Hepatic stellate cell (primary cell): ENCODE data around the gene SLC15A1.
"Not testable (repeated sequence)": the region's sequence is repeated elsewhere in the genome, so short reads cannot be mapped to it uniquely, and the experiment has no call there.

Experiments
- DNase-seq: peaks from one replicate; pipeline ENCODE4 v3.0.0; 2011; ENCODE audit warnings: low spot score

Gene SLC15A1

DNA sequence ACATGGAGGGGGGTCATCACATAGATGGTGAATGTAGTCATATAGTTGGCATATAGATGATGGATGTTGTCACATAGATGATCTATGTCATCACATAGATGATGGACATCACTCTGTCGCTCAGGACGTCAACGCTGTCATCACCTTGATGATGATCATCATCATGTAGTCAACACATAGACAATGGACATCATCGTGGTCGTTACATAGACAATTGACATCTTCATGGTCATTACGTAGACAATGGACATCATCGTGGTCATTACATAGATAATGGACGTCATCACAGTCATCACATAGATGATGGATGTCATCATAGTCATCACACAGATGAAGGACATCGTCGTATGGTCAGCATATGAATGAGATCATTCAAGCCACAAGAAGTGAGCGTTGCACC lies 28.6 kb upstream of the SLC15A1 start:
- DNase-seq: no peak

- no peak for DNase-seq
These were observed 28.0 kb upstream of the SLC15A1 start for GRCh38 chr13:98780451-98780850.

DNA sequence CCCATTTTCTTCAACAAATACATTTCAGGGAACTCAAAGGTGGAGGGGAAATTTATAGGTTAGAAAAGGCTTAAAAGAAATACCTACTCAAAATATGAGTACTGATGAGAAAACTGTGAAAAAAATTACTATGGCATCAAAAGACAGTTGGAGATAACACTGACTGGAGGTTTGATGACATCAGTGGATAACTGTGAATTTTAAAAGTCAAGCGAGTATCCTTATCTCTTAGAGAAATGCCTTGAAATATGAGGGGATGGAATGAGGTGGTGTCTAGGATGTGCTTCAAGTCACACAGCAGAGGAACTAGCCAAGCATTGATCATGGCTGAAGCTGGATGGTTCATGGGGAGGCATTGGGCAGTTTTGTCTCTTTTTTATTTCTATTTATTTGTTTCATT lies 27.2 kb upstream of the SLC15A1 start:
- DNase-seq: no peak

GRCh38 chr13:98778749-98779148 lies 26.3 kb upstream of the SLC15A1 start:
- DNase-seq: no peak

DNA sequence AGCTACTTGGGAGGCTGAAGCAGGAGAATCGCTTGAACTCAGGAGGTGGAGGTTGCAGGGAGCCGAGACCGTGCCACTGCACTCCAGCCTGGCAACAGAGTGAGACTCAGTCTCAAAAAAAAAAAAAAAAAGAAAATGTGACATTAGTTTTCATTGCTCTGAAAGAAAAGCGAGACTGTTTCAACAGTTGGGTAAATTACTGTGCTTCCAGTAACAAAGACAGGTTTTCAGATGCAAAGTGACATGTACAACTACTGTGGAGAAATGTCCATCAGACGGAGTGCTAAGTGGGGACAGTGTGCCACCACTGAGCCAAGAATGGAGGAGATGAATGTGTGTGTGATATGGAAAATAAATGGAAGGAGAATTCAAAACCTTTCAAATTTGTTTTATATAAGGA lies 24.2 kb upstream of the SLC15A1 start:
- no peak for DNase-seq

- DNase-seq: peak; percentile 81
These were observed 23.5 kb upstream of the SLC15A1 start for GRCh38 chr13:98775844-98776598.

- no peak for DNase-seq
These were observed 22.9 kb upstream of the SLC15A1 start for GRCh38 chr13:98775386-98775785.

- DNase-seq: no peak
These were observed 22.3 kb upstream of the SLC15A1 start for GRCh38 chr13:98774776-98775175.

DNA sequence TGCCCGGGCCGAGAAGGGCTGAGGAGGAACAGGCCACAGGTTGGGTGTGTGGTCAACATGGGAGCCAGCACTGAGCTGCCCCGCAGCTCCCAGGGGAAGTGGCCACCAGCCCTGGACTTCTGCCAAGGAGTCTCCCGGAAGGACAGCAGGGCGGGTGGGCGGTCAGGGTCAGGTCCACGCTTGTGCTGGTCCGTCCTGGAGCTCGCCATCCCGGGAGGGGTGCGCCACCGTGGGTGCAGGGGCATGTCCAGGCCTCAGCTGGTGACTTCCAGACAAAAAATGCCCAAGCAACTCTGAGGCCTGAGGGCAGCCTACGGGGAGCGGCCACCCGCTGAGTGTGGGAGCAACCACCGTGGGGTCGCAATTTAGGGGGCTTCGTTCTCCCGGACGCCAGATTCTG lies 21.4 kb upstream of the SLC15A1 start:
- DNase-seq: no peak

DNA sequence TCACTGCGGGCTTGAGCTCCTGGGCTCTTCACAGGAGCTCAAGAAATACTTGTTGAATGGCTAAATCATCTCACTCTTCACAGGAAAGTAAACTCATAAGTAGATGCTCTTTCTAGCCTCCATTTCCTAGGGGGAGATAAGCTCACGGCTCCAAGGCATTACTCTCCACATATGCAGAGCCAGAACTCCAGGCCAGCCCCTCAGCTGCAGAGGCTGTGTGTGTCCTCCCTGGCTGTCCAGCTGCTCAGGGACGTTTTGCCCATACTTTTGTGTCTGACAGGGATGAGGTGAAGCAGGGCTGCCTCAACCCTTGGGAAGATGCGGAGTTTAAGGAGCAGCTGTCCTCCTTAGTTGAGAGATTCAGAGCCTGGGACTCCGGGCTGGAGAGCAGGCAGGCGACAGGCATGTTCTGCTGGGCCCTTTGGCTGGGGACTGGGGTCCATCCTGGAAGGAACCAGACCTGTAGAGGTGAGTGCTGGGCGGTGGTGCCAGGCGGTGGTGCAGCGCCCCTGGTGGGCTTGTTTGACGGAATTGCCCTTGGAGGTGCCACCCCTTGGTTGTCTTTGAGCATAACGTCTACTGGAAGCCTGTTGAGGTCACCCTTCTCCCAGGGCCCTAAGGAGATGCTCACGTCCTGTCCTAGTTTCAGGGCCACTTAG lies 20.5 kb upstream of the SLC15A1 start:
- DNase-seq: no peak

- no peak for DNase-seq
These were observed 19.6 kb upstream of the SLC15A1 start for GRCh38 chr13:98771838-98772611.

DNA sequence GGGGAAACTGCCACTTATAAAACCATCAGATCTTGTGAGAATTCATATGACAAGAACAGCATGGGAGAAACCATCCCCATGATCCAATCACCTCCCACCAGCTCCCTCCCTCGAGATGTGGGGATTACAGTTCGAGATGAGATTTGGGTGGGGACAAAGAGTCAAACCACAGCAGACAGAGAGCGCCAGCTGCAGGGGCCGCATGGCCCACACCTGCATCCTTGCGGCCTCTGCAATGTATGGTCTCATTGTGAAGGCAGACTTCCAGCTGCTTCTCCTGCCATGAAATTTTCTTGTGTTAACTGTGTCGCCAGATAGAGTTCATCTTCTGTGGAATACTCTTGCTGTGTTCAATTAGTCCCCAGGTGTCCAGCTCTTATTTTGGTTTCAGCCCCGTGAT lies 17.3 kb upstream of the SLC15A1 start:
- no peak for DNase-seq

DNA sequence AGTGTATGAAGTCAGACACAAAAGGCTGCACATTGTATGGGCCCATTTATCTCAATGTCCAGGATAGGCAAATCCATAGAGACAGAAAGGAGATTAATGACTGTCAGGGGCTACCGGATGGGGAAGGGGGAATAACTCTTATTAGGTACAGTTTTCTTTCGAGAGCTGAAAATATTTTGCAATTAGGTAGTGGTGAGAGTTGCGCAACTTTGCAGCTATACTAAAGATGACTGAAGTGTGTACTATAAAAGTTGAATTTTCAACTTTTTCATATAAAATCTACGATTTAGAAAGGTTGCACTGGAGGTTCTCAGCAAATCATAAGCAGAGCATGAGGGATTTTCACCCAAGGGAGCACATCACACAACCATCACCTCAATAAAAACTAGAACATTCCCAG lies 16.1 kb upstream of the SLC15A1 start:
- no peak for DNase-seq

DNA sequence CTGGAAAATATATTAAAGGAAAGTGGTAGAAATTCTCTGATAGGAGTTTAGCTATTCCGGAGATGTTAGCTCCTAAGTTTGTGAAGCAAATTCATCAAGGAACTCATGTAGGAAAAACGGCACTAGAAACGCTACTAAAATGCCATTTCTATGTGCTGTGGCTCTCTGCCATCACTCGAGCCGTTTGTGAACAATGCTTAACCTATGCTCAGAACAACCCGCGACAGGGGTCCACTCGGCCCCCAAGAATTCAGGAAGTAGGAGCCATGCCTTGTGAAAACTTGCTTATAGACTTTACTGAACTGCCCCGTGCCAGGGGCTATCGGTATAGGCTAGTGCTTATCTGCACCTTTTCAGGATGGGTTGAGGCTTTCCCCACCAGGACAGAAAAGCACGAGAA lies 14.2 kb upstream of the SLC15A1 start:
- no peak for DNase-seq

DNA sequence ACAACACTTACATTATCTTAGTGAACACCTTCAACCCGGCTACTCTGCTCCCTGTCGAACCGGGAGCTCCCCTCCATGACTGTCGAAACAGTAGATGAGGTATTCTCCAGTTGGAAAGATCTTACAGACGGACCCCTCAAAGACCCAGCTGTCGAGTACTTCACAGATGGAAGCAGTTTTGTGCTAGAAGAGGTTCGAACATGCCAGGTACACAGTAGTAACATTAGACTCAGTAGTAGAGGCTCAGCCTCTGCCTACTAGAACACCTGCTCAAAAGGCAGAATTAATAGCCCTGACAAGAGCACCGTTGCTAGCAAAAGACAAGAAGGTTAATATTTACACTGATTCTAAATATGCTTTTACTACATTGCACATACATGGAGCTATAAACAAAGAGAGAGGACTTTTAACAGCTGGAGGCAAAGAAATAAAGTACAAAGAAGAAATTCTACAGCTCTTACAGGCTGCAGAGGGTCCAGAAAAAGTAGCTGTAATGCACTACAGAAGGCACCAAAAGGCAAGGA lies 13.6 kb upstream of the SLC15A1 start:
- no peak for DNase-seq

DNA sequence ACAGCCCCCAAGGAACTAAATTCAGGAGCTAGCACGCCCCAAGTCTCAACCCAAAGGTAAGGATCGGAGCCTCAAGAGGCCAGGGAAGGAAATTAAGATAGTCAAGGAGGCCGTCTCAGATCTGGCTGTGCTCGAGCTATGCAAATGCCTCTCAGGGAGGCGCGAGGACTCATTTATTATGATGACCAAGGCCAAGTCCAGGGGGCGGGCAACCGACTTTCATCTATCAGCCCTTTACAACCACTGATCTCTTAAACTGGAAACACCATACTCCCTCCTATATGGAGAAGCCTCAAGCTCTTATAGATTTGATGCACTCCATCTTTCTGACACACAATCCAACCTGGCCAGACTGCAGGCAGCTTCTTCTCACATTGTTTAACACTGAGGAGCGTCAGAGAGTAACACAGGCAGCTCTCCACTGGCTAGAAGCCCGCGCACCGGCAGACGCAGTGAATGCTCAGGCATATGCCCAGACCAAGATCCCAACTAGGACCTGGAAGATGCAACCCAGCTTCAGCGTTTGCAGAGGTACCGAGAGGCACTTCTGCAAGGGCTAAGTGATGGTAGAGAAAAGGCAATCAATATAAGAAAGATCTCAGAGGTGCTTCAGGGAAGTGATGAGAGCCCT lies 9.6 kb upstream of the SLC15A1 start:
- no peak for DNase-seq

- peak; percentile 55 for DNase-seq
These were observed 8.9 kb upstream of the SLC15A1 start for GRCh38 chr13:98761126-98761985.

DNA sequence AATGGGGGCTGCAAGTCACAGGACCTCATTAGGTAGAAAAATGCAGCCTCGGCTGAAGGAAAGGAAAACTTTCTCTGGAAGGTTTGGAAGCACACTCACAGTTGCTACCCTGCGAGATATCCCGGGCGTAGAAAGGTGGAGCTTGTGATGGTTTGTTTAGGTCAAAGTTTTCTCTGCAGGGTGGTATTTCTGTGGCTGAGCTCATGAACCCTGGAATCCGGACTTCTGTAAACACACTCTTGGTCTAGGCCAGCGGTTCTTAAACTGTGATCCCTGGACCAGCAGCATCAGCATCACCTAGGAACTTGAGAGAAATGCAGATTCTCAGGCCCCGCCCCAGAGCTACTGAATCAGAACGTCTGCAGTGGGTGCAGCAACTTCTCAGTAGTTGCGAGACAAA lies 3.3 kb upstream of the SLC15A1 start:
- DNase-seq: no peak

DNA sequence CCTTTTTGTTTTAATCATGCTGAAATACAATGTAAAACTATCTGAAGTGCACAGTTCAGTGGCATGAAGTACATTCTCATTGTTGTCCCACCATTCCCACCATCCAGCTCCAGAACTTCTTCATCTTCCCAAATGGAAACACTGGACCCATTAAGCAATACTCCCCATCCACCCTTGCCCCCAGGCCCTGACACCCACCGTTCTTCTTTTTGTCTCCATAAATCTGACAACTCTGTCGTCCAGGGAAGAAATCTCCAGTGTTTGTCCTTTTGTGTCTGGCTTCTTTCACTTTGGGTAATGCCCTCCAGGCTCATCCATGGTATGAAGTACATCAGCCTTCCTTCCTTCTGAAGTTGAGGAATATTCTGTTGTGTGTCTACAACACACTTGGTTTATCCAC lies 2.6 kb upstream of the SLC15A1 start:
- no peak for DNase-seq

GRCh38 chr13:98754468-98754867 lies 2.0 kb upstream of the SLC15A1 start:
- DNase-seq: not testable (repeated sequence)

GRCh38 chr13:98751861-98752466 lies 508 bp downstream of the SLC15A1 start:
- peak; percentile 34 for DNase-seq
